OCI-LY7 (cell line): ENCODE data around the gene CCDC54.

Source experiments
- EZH2phosphoT487 ChIP-seq: fragments of 200-600 bp; sonication (generic); IDR thresholded peaks from 2 replicates; pipeline ENCODE4 v1.6.1; 2018; ENCODE audit warnings: low read depth, borderline replicate concordance, mild to moderate bottlenecking, mixed run types, antibody characterized with exemption, low read length, moderate library complexity, mixed read lengths
- TF ChIP-seq, protein P1 (sequence below): fragments of 200-600 bp; sonication (generic); conservative IDR thresholded peaks from 2 replicates; pipeline ENCODE4 v1.5.1; 2014; ENCODE audit warnings: mild to moderate bottlenecking, antibody characterized with exemption, low read length, moderate library complexity, mixed read lengths

DNA sequence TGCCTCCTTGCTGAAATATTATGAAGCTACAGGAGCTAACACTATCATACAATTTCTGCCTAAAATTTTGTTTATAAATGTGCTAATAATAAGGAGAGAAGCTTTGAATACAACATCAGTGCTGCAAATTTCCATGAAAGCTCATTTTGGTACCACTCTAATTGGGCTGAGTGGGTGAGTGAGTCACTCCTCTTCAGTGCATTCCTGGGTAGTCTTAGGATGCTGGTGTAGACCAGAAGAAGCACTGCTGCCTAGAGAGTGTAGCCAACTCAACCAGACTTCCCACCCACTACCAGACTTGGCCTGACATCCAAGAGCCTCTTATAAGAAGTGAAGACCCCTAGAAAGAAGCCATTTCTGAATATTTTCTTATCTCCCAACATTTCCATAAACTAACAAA lies 32.5 kb upstream of the CCDC54 start:
- TF ChIP-seq, protein P1, sequence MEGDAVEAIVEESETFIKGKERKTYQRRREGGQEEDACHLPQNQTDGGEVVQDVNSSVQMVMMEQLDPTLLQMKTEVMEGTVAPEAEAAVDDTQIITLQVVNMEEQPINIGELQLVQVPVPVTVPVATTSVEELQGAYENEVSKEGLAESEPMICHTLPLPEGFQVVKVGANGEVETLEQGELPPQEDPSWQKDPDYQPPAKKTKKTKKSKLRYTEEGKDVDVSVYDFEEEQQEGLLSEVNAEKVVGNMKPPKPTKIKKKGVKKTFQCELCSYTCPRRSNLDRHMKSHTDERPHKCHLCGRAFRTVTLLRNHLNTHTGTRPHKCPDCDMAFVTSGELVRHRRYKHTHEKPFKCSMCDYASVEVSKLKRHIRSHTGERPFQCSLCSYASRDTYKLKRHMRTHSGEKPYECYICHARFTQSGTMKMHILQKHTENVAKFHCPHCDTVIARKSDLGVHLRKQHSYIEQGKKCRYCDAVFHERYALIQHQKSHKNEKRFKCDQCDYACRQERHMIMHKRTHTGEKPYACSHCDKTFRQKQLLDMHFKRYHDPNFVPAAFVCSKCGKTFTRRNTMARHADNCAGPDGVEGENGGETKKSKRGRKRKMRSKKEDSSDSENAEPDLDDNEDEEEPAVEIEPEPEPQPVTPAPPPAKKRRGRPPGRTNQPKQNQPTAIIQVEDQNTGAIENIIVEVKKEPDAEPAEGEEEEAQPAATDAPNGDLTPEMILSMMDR = no peak
- no peak for TF ChIP-seq EZH2phosphoT487
